ENCODE data around the gene SECISBP2L. TPM values are rescaled to one million over a fixed set of nuclear protein-coding genes. Genes with fewer than 3 reads are reported as not detected.

The SECISBP2L gene
- total and polyA plus RNA-seq, 2 donors (not counting 3 experiments of a cell fraction or from before 2014, with no cell fraction given) = 23.1 to 52.3 TPM

DNA sequence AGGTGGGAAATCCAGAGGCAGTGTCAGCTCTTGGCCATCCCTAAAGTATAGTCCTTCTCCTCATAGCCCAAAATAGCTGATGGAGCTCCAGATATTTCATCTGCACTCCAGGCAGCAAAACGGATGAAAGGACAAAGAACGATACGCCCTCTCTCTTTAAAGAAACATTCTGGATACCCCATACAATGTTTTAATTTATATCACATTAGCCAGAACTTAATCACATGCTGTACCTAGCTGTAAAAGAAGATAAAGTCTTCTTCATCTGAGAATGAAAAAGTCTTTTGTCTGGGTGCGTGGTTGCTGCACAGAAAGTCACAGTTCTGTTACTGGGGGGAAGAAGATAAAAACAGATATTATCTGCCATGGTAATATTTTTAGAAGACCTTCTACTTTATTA is 78.2 kb downstream of the SECISBP2L start:
- FAIRE-seq (no peak), DNase-seq (ENCODE audit: low read depth, low spot score) (no peak)
- no peaks in the 10 kb centered on the region for H4K20me1 ChIP-seq (replicated peaks; ENCODE audit: control insufficient read depth, extremely low read depth, insufficient read depth, low read length)
- no peak overlapping the region for H3K27ac ChIP-seq (ENCODE audit: insufficient read depth, low read depth, low read length)
- no peak overlapping the region for H3K9ac ChIP-seq (replicated peaks; ENCODE audit: extremely low read depth, insufficient read depth, low read length)
- no peak overlapping the region for H2AFZ ChIP-seq (ENCODE audit: low read depth, low read length)
- H3K9me1 ChIP-seq (replicated peaks; ENCODE audit: control insufficient read depth, extremely low read depth, insufficient read depth, low read length) = no peaks in the 10 kb centered on the region
- peaks cover 4% of the 10 kb centered on the region for H3K4me1 ChIP-seq (ENCODE audit: control insufficient read depth, extremely low read depth, insufficient read depth, low read length)
- no peak overlapping the region for H3K4me2 ChIP-seq (ENCODE audit: insufficient read depth, low read length)
- no peaks in the 10 kb centered on the region for H3K36me3 ChIP-seq (ENCODE audit: control insufficient read depth in 2 of 2, extremely low read depth in 1 of 2, insufficient read depth in 2 of 2, low read length in 2 of 2)
- dilution Hi-C loops (cut with MboI; ENCODE audit: extremely low pct_ligation_motif_present, low sequenced_read_pairs) (no loop called here), intact Hi-C loops (cut with micrococcal nuclease) (no loop called here)
- POLR2A ChIA-PET = no interaction called here
- TF ChIP-seq JUN (IDR thresholded peaks at IDR 0.05; ENCODE audit: borderline replicate concordance, insufficient read depth, insufficient read length, low read depth) = no peak
- TF ChIP-seq GATA2 (IDR thresholded peaks at IDR 0.05; ENCODE audit: insufficient read depth, insufficient read length, low read depth, low read length) = no peak
- TF ChIP-seq, protein P1, sequence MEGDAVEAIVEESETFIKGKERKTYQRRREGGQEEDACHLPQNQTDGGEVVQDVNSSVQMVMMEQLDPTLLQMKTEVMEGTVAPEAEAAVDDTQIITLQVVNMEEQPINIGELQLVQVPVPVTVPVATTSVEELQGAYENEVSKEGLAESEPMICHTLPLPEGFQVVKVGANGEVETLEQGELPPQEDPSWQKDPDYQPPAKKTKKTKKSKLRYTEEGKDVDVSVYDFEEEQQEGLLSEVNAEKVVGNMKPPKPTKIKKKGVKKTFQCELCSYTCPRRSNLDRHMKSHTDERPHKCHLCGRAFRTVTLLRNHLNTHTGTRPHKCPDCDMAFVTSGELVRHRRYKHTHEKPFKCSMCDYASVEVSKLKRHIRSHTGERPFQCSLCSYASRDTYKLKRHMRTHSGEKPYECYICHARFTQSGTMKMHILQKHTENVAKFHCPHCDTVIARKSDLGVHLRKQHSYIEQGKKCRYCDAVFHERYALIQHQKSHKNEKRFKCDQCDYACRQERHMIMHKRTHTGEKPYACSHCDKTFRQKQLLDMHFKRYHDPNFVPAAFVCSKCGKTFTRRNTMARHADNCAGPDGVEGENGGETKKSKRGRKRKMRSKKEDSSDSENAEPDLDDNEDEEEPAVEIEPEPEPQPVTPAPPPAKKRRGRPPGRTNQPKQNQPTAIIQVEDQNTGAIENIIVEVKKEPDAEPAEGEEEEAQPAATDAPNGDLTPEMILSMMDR (IDR thresholded peaks at IDR 0.05; ENCODE audit: extremely low read depth in 1 of 2, insufficient read depth in 1 of 2, low read depth in 1 of 2, low read length in 2 of 2) = no peak
- TF ChIP-seq FOS (IDR thresholded peaks at IDR 0.05; ENCODE audit: borderline replicate concordance, insufficient read depth, low read length) = no peak
- no peak for TF ChIP-seq MYC (IDR thresholded peaks at IDR 0.05; ENCODE audit: low read depth, low read length)
- TF ChIP-seq EZH2 (IDR thresholded peaks at IDR 0.05; ENCODE audit: borderline replicate concordance, low read depth, low read length, severe bottlenecking) = no peak
- H3K4me3 ChIP-seq (replicated peaks in 1 of 3; ENCODE audit: insufficient read depth in 1 of 3, low read depth in 1 of 3, low read length in 3 of 3) = no peak overlapping the region
- peaks cover 7 to 17% of the 10 kb centered on the region in 2 experiments for H3K27me3 ChIP-seq (ENCODE audit: control insufficient read depth in 2 of 2, insufficient read depth in 2 of 2, low read length in 2 of 2)
- H3K79me2 ChIP-seq (ENCODE audit: control insufficient read depth, insufficient read depth, low read length) = no peaks in the 10 kb centered on the region
- BruUV-seq (replicated peaks) = no TSS peak
- CTCF ChIA-PET = interaction anchor here (6.0 kb wide), 1 partner anchor 7 kb away, joined by 86 read pairs; no protein-coding TSS in a partner anchor
- H3K9me3 ChIP-seq (replicated peaks; ENCODE audit: control insufficient read depth, insufficient read depth, low read length) = no peaks in the 10 kb centered on the region

Measured in endothelial cell of umbilical vein (primary cell).